BJ (cell line): ENCODE data around the gene FKRP. TPM values are rescaled to one million over a fixed set of nuclear protein-coding genes. Genes with fewer than 3 reads are reported as not detected.

ENCODE experiments used
- CTCF ChIA-PET: fragments of 350-600 bp; formaldehyde crosslinking; extraction: SDS; loops from one replicate; lab custom pipeline; 2021; ENCODE audit warnings: antibody characterized with exemption, inconsistent platforms; lab: Yijun Ruan, JAX
- POLR2A ChIA-PET: fragments of 300-600 bp; sonication (Branson Sonifier 250); formaldehyde crosslinking; extraction: SDS; loops from one replicate; lab custom pipeline; 2021; ENCODE audit warnings: antibody characterized with exemption; lab: Charles Lee
- DNase-seq: peaks from one replicate; pipeline ENCODE4 v3.0.0-alpha.2; 2011; ENCODE audit warnings: low read depth
- H3K27me3 ChIP-seq: 2 replicates; pipeline ENCODE4 v1.6.0; 2011; ENCODE audit warnings: low read length; ENCODE audit not compliant: control insufficient read depth, insufficient read depth
- H3K36me3 ChIP-seq: 2 replicates; pipeline ENCODE4 v1.5.1; 2011; ENCODE audit warnings: low read length; ENCODE audit not compliant: control insufficient read depth, insufficient read depth
- H3K4me3 ChIP-seq: 2 replicates; pipeline ENCODE4 v1.5.1; 2011; ENCODE audit warnings: low read depth, mild to moderate bottlenecking, control low read depth, low read length
- CTCF ChIP-seq: IDR thresholded peaks from 2 replicates; pipeline ENCODE4 v1.5.1; 2011; ENCODE audit warnings: low read depth, mild to moderate bottlenecking, control low read depth, inconsistent platforms, low read length, moderate library complexity; ENCODE audit not compliant: insufficient read depth
- polyA plus RNA-seq: library from polyadenylated mRNA; depleted of rRNA; stranded (reverse); fragments of >200 nt; gene quantifications from 2 replicates; pipeline ENCODE4 v1.2.3, GENCODE V29; 2011

The FKRP gene
- polyA plus RNA-seq, 1 experiment = 15.1 TPM

GRCh38 chr19:46730187-46730586, 15.7 kb upstream of the FKRP start:
- Histone ChIP-seq H3K36me3 (peaks cover 68% of the 10 kb centered on the region), H3K27me3 (no peaks in the 10 kb centered on the region), H3K4me3 (no peak overlapping the region)
- CTCF ChIA-PET = interaction anchor here (1.3 to 6.3 kb wide), 4 partner anchors 10 to 26 kb away, joined by 4 to 77 read pairs (median 32); partner anchors contain the start of gene FKRP
- TF ChIP-seq CTCF = no peak
- POLR2A ChIA-PET = interaction anchor here (0.6 kb wide), 1 partner anchor 545 kb away, joined by 3 read pairs; the partner anchor contains the start of gene INAFM1
- DNase-seq = no peak

- TF ChIP-seq CTCF = no peak
- Histone ChIP-seq H3K36me3 (peaks cover 64% of the 10 kb centered on the region), H3K4me3 (no peak overlapping the region), H3K27me3 (no peaks in the 10 kb centered on the region)
- POLR2A ChIA-PET = interaction anchor here (0.6 kb wide), 1 partner anchor 544 kb away, joined by 3 read pairs; the partner anchor contains the start of gene INAFM1
- no peak for DNase-seq
- CTCF ChIA-PET = interaction anchor here (1.3 to 6.3 kb wide), 4 partner anchors 11 to 26 kb away, joined by 4 to 77 read pairs (median 32); partner anchors contain the start of gene FKRP
Measured at GRCh38 chr19:46730595-46730994, 15.3 kb upstream of the FKRP start.

GRCh38 chr19:46731007-46731501, 14.8 kb upstream of the FKRP start:
- CTCF ChIA-PET = interaction anchor here (1.0 to 6.3 kb wide), 5 partner anchors 10 to 27 kb away, joined by 3 to 77 read pairs (median 27); partner anchors contain the start of gene FKRP
- H3K4me3 ChIP-seq = no peak overlapping the region
- H3K27me3 ChIP-seq = no peaks in the 10 kb centered on the region
- no peak for TF ChIP-seq CTCF
- H3K36me3 ChIP-seq = peaks cover 59% of the 10 kb centered on the region
- peak; percentile 50 for DNase-seq
- POLR2A ChIA-PET = no interaction called here

- no peak for TF ChIP-seq CTCF
- Histone ChIP-seq H3K36me3 (peaks cover 57% of the 10 kb centered on the region), H3K4me3 (no peak overlapping the region), H3K27me3 (no peaks in the 10 kb centered on the region)
- CTCF ChIA-PET = interaction anchor here (0.6 to 6.3 kb wide), 5 partner anchors 10 to 44 kb away, joined by 3 to 77 read pairs (median 4); partner anchors contain the start of gene FKRP
- POLR2A ChIA-PET = no interaction called here
- no peak for DNase-seq
Measured at GRCh38 chr19:46731584-46731983, 14.3 kb upstream of the FKRP start.

GRCh38 chr19:46732172-46732938, 13.5 kb upstream of the FKRP start:
- Histone ChIP-seq H3K27me3 (no peaks in the 10 kb centered on the region), H3K4me3 (no peak overlapping the region), H3K36me3 (peaks cover 59% of the 10 kb centered on the region)
- POLR2A ChIA-PET = no interaction called here
- no peak for DNase-seq
- CTCF ChIA-PET = interaction anchor here (1.0 to 6.3 kb wide), 2 partner anchors 9 to 28 kb away, joined by 3 to 77 read pairs; partner anchors contain the start of gene FKRP
- TF ChIP-seq CTCF = no peak
